Panc1 (cell line): ENCODE data around the gene TLCD2. TPM values are rescaled to one million over a fixed set of nuclear protein-coding genes. Genes with fewer than 3 reads are reported as not detected.

Source experiments
- ATAC-seq: fragments of 200-7000 bp; cut with Tn5 transposase; 2 replicates; pipeline ENCODE4 v1.9.1; 2020; ENCODE audit warnings: mild to moderate bottlenecking, moderate library complexity
- BruUV-seq: library from RNA; stranded (reverse); fragments of 400-500 nt; replicated peaks from 2 replicates; lab custom pipeline; 2021; lab: Mats Ljungman, UMichigan
- CTCF ChIA-PET: fragments of 300-600 bp; sonication (Branson Sonifier 250); formaldehyde crosslinking; loops from one replicate; lab custom pipeline; 2022; ENCODE audit warnings: antibody characterized with exemption; lab: Charles Lee
- POLR2A ChIA-PET: fragments of 300-600 bp; sonication (Branson Sonifier 250); formaldehyde crosslinking; loops from one replicate; lab custom pipeline; 2022; ENCODE audit warnings: antibody characterized with exemption; lab: Charles Lee
- DNase-seq: peaks from one replicate; pipeline ENCODE4 v3.0.0-alpha.2; 2010; ENCODE audit warnings: low read depth, low spot score
- H3K27ac ChIP-seq: 2 replicates; pipeline ENCODE4 v1.5.1; 2011; ENCODE audit warnings: mild to moderate bottlenecking, low read length, inconsistent platforms
- H3K27me3 ChIP-seq: fragments of 200-500 bp; sonication (Bioruptor generic); 2 replicates; pipeline ENCODE4 v1.6.0; 2014; ENCODE audit warnings: low read length, inconsistent platforms; ENCODE audit not compliant: control insufficient read depth, insufficient read depth
- H3K36me3 ChIP-seq: fragments of 200-500 bp; sonication (Bioruptor generic); 2 replicates; pipeline ENCODE4 v1.5.1; 2014; ENCODE audit warnings: inconsistent platforms, mild to moderate bottlenecking, low read length, moderate library complexity; ENCODE audit not compliant: control insufficient read depth, insufficient read depth
- H3K4me1 ChIP-seq: 2 replicates; pipeline ENCODE4 v1.5.1; 2011; ENCODE audit warnings: inconsistent platforms, mild to moderate bottlenecking, low read length, moderate library complexity; ENCODE audit not compliant: control insufficient read depth, insufficient read depth
- H3K4me3 ChIP-seq, 2 experiments: 2 replicates each; pipeline ENCODE4 v1.5.1; 2011 to 2012; ENCODE audit warnings: low read depth in 2 of 2, low read length in 2 of 2, mild to moderate bottlenecking in 2 of 2, inconsistent platforms in 1 of 2, moderate library complexity in 1 of 2
- H3K9me3 ChIP-seq: fragments of 200-500 bp; sonication (Bioruptor generic); 2 replicates; pipeline ENCODE4 v1.5.1; 2014; ENCODE audit warnings: low read depth, mild to moderate bottlenecking, inconsistent platforms, low read length, moderate library complexity; ENCODE audit not compliant: control insufficient read depth, insufficient read depth
- POLR2AphosphoS5 ChIP-seq: IDR thresholded peaks from 2 replicates; pipeline ENCODE4 v1.6.1; 2012; ENCODE audit warnings: mild to moderate bottlenecking, low read depth, low read length, moderate library complexity
- SIN3A ChIP-seq: IDR thresholded peaks from 2 replicates; pipeline ENCODE4 v1.6.1; 2012; ENCODE audit warnings: low read depth, mild to moderate bottlenecking, low read length, moderate library complexity, borderline replicate concordance; ENCODE audit not compliant: insufficient read depth
- TCF7L2 ChIP-seq: IDR thresholded peaks from 2 replicates; pipeline ENCODE4 v1.6.1; 2011; ENCODE audit warnings: mild to moderate bottlenecking, low read depth, low read length, inconsistent platforms
- in situ Hi-C: cut with HindIII; loops from 2 replicates; pipeline ENCODE4 v1.10.0; 2016; ENCODE audit warnings: low sequenced_read_pairs, low pct_unique_long_range_greater_than_20kb
- intact Hi-C: fragments of 100-400 bp; cut with micrococcal nuclease; formaldehyde crosslinking; loops from one replicate; pipeline ENCODE4 v1.10.0; 2022; ENCODE audit not compliant: unreplicated experiment
- total RNA-seq: library from RNA; stranded (reverse); gene quantifications from one replicate; pipeline ENCODE4 v1.2.1, GENCODE V29; 2021; ENCODE audit not compliant: unreplicated experiment
- TF ChIP-seq, protein P1 (sequence below), 2 experiments: IDR thresholded peaks; 2 replicates each; pipeline ENCODE4 v1.6.1; 2011 to 2012; ENCODE audit warnings: low read depth in 2 of 2, control low read depth in 1 of 2, low read length in 1 of 2, mild to moderate bottlenecking in 1 of 2, moderate library complexity in 1 of 2; ENCODE audit not compliant: insufficient read depth in 1 of 2
- TF ChIP-seq, protein P2 (sequence below): fragments of 450-650 bp; IDR thresholded peaks from 2 replicates; pipeline ENCODE4 v1.5.1; 2017; ENCODE audit warnings: mild to moderate bottlenecking

TLCD2 gene
- total RNA-seq, 1 experiment from 2014 or later: 7.0 TPM

DNA sequence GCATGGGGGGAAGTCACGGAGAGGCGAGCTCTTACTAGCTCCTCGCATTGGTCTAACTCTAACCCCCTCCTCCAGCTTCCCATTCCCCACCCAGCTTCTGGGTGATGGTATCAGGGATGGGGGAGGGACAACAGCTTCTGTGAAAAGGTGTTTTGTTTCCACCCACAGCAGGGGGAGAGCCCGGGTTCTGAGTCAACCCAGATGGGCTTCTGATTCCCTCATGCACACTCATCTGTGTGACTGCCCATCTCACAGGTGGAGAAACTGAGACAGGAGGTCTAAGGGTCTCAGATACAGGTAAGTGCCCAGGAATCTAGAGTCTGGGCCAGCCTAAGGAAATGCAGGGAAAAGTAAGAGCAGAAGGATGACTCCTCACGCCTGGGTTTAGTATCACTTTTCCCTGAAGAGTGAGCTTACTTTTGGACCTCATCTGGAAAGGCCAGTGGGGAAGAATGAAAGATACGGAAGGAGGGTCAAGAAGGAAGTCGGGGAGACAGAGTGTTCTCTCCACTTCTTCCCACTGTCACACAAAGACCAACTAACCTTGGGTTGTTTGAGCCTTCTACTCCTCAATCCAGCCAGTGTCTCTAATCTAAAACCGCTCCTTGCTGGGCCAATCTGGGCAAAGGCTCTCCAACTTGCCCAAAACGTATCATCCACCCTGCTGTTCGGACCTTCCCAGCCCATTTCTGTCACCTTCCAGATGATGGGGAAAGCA, 3.1 kb upstream of the TLCD2 start:
- DNase-seq (no peak), ATAC-seq (no peak)
- TF ChIP-seq TCF7L2 (no peak), POLR2AphosphoS5 (no peak), SIN3A (no peak)
- TF ChIP-seq, protein P1, sequence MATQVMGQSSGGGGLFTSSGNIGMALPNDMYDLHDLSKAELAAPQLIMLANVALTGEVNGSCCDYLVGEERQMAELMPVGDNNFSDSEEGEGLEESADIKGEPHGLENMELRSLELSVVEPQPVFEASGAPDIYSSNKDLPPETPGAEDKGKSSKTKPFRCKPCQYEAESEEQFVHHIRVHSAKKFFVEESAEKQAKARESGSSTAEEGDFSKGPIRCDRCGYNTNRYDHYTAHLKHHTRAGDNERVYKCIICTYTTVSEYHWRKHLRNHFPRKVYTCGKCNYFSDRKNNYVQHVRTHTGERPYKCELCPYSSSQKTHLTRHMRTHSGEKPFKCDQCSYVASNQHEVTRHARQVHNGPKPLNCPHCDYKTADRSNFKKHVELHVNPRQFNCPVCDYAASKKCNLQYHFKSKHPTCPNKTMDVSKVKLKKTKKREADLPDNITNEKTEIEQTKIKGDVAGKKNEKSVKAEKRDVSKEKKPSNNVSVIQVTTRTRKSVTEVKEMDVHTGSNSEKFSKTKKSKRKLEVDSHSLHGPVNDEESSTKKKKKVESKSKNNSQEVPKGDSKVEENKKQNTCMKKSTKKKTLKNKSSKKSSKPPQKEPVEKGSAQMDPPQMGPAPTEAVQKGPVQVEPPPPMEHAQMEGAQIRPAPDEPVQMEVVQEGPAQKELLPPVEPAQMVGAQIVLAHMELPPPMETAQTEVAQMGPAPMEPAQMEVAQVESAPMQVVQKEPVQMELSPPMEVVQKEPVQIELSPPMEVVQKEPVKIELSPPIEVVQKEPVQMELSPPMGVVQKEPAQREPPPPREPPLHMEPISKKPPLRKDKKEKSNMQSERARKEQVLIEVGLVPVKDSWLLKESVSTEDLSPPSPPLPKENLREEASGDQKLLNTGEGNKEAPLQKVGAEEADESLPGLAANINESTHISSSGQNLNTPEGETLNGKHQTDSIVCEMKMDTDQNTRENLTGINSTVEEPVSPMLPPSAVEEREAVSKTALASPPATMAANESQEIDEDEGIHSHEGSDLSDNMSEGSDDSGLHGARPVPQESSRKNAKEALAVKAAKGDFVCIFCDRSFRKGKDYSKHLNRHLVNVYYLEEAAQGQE (IDR thresholded peaks at IDR 0.05; ENCODE audit: insufficient read depth in 1 of 2, low read depth in 2 of 2, low read length in 1 of 2): no peak
- TF ChIP-seq, protein P2, sequence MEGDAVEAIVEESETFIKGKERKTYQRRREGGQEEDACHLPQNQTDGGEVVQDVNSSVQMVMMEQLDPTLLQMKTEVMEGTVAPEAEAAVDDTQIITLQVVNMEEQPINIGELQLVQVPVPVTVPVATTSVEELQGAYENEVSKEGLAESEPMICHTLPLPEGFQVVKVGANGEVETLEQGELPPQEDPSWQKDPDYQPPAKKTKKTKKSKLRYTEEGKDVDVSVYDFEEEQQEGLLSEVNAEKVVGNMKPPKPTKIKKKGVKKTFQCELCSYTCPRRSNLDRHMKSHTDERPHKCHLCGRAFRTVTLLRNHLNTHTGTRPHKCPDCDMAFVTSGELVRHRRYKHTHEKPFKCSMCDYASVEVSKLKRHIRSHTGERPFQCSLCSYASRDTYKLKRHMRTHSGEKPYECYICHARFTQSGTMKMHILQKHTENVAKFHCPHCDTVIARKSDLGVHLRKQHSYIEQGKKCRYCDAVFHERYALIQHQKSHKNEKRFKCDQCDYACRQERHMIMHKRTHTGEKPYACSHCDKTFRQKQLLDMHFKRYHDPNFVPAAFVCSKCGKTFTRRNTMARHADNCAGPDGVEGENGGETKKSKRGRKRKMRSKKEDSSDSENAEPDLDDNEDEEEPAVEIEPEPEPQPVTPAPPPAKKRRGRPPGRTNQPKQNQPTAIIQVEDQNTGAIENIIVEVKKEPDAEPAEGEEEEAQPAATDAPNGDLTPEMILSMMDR: no peak
- peak overlapping the region; percentile 73 to 78 for H3K4me3 ChIP-seq
- H3K27ac ChIP-seq: peak overlapping the region; percentile 66
- H3K4me1 ChIP-seq: peaks cover 44% of the 10 kb centered on the region
- in situ Hi-C loops: no loop called here
- no peaks in the 10 kb centered on the region for H3K9me3 ChIP-seq
- TSS peak; percentile 77 for BruUV-seq
- ChIA-PET CTCF (interaction anchor here (0.6 to 1.2 kb wide), 4 partner anchors 44 to 168 kb away, joined by 3 to 4 read pairs (median 3); no protein-coding TSS in a partner anchor), POLR2A (interaction anchor here (0.6 kb wide), 1 partner anchor 139 kb away, joined by 3 read pairs; no protein-coding TSS in a partner anchor)
- intact Hi-C loops: no loop called here
- peaks cover 4% of the 10 kb centered on the region; the same call in 1 of the 2 replicates for H3K36me3 ChIP-seq
- H3K27me3 ChIP-seq: no peaks in the 10 kb centered on the region

DNA sequence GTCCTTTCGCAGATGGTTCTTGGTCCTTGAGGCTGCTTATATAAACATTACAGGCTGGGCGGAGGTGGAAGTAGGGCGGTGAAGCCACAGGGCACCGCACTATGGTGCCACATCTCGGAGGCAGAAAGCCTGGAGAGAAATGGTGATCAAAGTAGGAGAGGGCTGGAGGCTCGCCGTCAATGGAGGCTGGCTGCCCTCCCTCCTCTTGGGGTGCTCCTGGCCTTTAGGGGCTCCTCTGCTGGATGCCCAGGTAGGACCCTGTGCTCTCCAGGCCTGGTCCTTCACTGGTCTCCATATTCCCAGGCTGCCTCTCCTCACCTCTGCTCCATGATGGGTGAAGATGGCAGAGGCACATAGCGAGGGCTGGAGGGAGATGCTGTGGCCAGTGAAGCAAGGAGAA, 2.1 kb upstream of the TLCD2 start:
- Histone ChIP-seq H3K27ac (peak overlapping the region; percentile 66), H3K27me3 (no peaks in the 10 kb centered on the region), H3K9me3 (no peaks in the 10 kb centered on the region), H3K4me1 (peaks cover 36% of the 10 kb centered on the region), H3K36me3 (peaks cover 4% of the 10 kb centered on the region; the same call in 1 of the 2 replicates), H3K4me3 (no peak overlapping the region)
- intact Hi-C loops: no loop called here
- POLR2A ChIA-PET: no interaction called here
- TF ChIP-seq SIN3A (no peak), POLR2AphosphoS5 (no peak), TCF7L2 (no peak)
- TF ChIP-seq, protein P1 (IDR thresholded peaks at IDR 0.05; ENCODE audit: insufficient read depth in 1 of 2, low read depth in 2 of 2, low read length in 1 of 2): no peak
- TF ChIP-seq, protein P2: no peak
- in situ Hi-C loops: no loop called here
- ATAC-seq: no peak
- no TSS peak for BruUV-seq
- no peak for DNase-seq
- CTCF ChIA-PET: no interaction called here
